Right lobe of liver (tissue), 6 donors: ENCODE data around the gene GLP2R. TPM values are rescaled to one million over a fixed set of nuclear protein-coding genes. Genes with fewer than 3 reads are reported as not detected.

ENCODE experiments used
- ATAC-seq, 4 donors: fragments of 200-7000 bp; cut with Tn5 transposase; one replicate each; pipeline ENCODE4 v1.9.1; 2020; ENCODE audit warnings: mild to moderate bottlenecking in 4 of 4, moderate library complexity in 4 of 4
- DNase-seq, 3 donors: peaks; one replicate each; pipeline ENCODE4 v3.0.0-alpha.2; 2020
- H3K27ac ChIP-seq, 3 donors: fragments of 200-600 bp; one replicate each; pipeline ENCODE4 v1.8.0; 2022
- H3K27me3 ChIP-seq, 2 donors: fragments of 200-600 bp; one replicate each; pipeline ENCODE4 v1.8.0; 2022
- H3K36me3 ChIP-seq, 4 donors: fragments of 200-600 bp; sonication (generic) in 1 of 4; one replicate each; pipeline versions ENCODE4 v1.5.1 to v1.8.0; 2017 to 2022; ENCODE audit warnings: control low read depth in 1 of 4
- H3K4me1 ChIP-seq, 4 donors: fragments of 200-600 bp; sonication (generic) in 1 of 4; one replicate each; pipeline versions ENCODE4 v1.5.1 to v1.8.0; 2017 to 2022; ENCODE audit warnings: control low read depth in 1 of 4
- H3K4me3 ChIP-seq, 3 donors: fragments of 200-600 bp; one replicate each; pipeline ENCODE4 v1.8.0; 2022
- H3K9me3 ChIP-seq, 4 donors: fragments of 200-600 bp; sonication (generic) in 1 of 4; one replicate each; pipeline versions ENCODE4 v1.5.1 to v1.8.0; 2017 to 2022; ENCODE audit warnings: control low read depth in 1 of 4
- POLR2A ChIP-seq: fragments of 450-650 bp; IDR thresholded peaks from one replicate; pipeline ENCODE4 v1.6.1; 2017; ENCODE audit warnings: antibody characterized with exemption, mild to moderate bottlenecking
- WGBS: methylation state at CpG from one replicate; pipeline ENCODE4 v1.1.6; 2018; ENCODE audit warnings: low coverage, low lambda C conversion rate; ENCODE audit not compliant: insufficient coverage; ENCODE audit errors: missing lambda C conversion rate; 5-methylcytosine and 5-hydroxymethylcytosine counted together
- intact Hi-C, 2 donors: fragments of 100-400 bp; cut with DNase I; formaldehyde crosslinking; loops; one replicate each; pipeline versions ENCODE4 v1.11.2 to v1.14.1; 2022
- total RNA-seq, 6 experiments: library from RNA; depleted of rRNA in 2 of 6; stranded (reverse); fragments of >200 nt in 2 of 6; fragmentation: NEBNext Ultra II Directional in 3 of 6; extraction: Animal tissue kit (Norgen Biotek cat#: 25700) in 3 of 6; gene quantifications; one replicate each; pipeline versions ENCODE4 v1.1.0 to v1.2.4, GENCODE V29; 2016 to 2023
- TF ChIP-seq, protein P1 (sequence below), 4 donors: fragments of 200-600 bp in 3 of 4; fragments of 450-650 bp in 1 of 4; IDR thresholded peaks; one replicate each; pipeline versions ENCODE4 v1.5.1 to v1.8.0; 2016 to 2022; ENCODE audit warnings: antibody characterized with exemption in 4 of 4, mild to moderate bottlenecking in 2 of 4
- donor health status: DM: no; HTN: yes; CAD: no.
- donor health status: DM: no; HTN: no; CAD: no.
- donor health status: DM: no; HTN: no; CAD: no.
- donor health status: DM: no; HTN: yes; CAD: no.
- donor health status: DM: no; HTN: yes; CAD: no.

The GLP2R gene
- total RNA-seq, 6 experiments from 2014 or later: 0.12 to 2.4 (median 0.63) TPM

DNA sequence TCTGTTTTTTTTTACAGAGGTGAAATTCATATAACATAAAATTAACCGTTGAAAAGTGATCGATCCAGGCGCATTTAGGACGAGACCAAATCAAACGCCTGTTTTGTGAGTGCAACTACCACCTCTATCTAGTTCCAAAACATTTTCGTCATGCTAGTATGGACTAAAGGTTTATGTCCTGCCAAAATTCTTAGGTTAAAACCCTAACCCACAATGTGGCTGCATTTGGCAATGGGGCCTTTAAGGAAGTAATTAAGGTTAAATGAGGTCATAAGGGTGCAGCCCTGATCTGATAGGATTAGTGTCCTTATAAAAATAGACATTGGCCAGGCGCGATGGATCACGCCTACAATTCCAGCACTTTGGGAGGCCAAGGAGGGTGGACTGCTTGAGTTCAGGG is 112.2 kb downstream of the GLP2R start:
- DNase-seq (peak in 1 of 3 donors; percentile 16), ATAC-seq (no peak)
- Histone ChIP-seq H3K36me3 (no peaks in the 10 kb centered on the region), H3K27me3 (no peaks in the 10 kb centered on the region), H3K4me3 (no peak overlapping the region), H3K27ac (no peak overlapping the region), H3K9me3 (no peaks in the 10 kb centered on the region), H3K4me1 (no peaks in the 10 kb centered on the region)
- 86% methylated on average over 9 of the region's 9 CpGs for WGBS
- no peak for TF ChIP-seq POLR2A
- TF ChIP-seq, protein P1, sequence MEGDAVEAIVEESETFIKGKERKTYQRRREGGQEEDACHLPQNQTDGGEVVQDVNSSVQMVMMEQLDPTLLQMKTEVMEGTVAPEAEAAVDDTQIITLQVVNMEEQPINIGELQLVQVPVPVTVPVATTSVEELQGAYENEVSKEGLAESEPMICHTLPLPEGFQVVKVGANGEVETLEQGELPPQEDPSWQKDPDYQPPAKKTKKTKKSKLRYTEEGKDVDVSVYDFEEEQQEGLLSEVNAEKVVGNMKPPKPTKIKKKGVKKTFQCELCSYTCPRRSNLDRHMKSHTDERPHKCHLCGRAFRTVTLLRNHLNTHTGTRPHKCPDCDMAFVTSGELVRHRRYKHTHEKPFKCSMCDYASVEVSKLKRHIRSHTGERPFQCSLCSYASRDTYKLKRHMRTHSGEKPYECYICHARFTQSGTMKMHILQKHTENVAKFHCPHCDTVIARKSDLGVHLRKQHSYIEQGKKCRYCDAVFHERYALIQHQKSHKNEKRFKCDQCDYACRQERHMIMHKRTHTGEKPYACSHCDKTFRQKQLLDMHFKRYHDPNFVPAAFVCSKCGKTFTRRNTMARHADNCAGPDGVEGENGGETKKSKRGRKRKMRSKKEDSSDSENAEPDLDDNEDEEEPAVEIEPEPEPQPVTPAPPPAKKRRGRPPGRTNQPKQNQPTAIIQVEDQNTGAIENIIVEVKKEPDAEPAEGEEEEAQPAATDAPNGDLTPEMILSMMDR (IDR thresholded peaks at IDR 0.05): no peak
- intact Hi-C loops: no loop called here

DNA sequence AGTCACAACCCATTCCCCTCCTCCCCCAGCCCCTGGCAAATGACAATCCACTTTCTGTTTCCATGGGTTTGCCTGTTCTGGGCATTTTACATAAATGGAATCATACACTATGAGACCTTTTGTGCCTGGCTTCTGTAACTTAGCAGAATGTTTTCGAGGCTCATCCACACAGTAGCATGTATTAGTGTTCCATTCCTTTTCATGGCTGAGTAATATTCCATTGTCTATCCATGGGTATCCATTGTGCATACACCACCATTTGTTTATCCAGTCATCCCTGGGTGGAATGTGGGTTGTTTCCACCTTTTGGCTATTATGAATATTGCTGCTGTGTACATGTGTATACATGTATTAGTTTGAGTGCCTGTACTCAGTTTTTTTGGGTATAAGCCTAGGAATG is 113.0 kb downstream of the GLP2R start:
- 25% methylated on average over 1 of the region's 1 CpG for WGBS

DNA sequence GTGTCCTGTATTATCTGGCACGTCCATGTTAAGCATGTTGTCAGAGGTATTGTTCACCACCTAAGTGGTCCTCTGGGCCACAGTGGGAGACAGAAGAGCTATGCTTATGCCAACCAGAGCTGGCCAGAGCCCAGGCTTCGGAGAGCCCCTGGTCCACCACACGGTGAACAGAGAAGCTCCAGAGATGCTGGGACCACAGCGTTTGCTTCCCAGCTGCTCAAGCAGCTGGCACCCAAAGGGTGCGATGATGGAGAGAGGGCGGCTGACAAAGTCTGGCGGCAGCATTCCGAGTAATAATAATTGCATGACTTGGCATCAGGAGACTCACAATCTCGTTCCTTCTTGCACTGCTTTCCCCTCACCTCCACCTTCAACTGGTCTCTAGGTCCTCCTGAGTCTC is 115.1 kb downstream of the GLP2R start:
- Histone ChIP-seq H3K36me3 (no peaks in the 10 kb centered on the region), H3K27ac (no peak overlapping the region), H3K27me3 (no peaks in the 10 kb centered on the region), H3K9me3 (no peaks in the 10 kb centered on the region), H3K4me3 (no peak overlapping the region), H3K4me1 (no peaks in the 10 kb centered on the region)
- peak in 1 of 3 donors; percentile 14 for DNase-seq
- intact Hi-C loops: no loop called here
- TF ChIP-seq, protein P1 (IDR thresholded peaks at IDR 0.05): no peak
- TF ChIP-seq POLR2A: no peak
- no peak for ATAC-seq
- no CpG with 5 or more reads among the region's 9 CpGs for WGBS

More for the DNA sequence above, 113.0 kb downstream of the GLP2R start:
- no peaks in the 10 kb centered on the region for H3K9me3 ChIP-seq
- no peaks in the 10 kb centered on the region for H3K27me3 ChIP-seq
- H3K36me3 ChIP-seq: no peaks in the 10 kb centered on the region
- ATAC-seq: no peak
- no peak overlapping the region for H3K27ac ChIP-seq
- no peak for DNase-seq
- TF ChIP-seq, protein P1 (IDR thresholded peaks at IDR 0.05): no peak
- TF ChIP-seq POLR2A: no peak
- no peak overlapping the region for H3K4me3 ChIP-seq
- intact Hi-C loops: no loop called here
- H3K4me1 ChIP-seq: no peaks in the 10 kb centered on the region

DNA sequence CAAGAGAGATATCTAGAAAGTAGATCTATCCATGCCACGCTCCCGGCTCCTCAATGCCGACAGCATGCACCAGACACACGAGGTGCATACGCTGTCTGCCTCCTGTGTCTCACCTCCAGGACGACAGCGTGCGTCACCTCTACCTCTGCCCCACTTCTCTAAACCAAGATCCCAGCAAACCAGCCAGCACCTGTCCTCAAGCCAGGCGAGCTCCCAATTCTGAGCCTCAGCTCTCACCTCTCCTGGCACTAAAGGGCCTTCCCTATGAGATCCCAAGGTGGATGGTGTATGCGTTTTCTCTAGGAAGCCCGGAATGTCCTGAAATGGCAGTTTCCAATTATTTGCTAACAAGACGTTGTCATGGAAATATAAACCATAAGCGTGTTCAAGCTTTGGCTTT is 115.6 kb downstream of the GLP2R start:
- Histone ChIP-seq H3K27ac (no peak overlapping the region), H3K4me3 (no peak overlapping the region), H3K36me3 (no peaks in the 10 kb centered on the region), H3K9me3 (no peaks in the 10 kb centered on the region), H3K27me3 (no peaks in the 10 kb centered on the region), H3K4me1 (no peaks in the 10 kb centered on the region)
- peak in 1 of 3 donors; percentile 5 for DNase-seq
- WGBS: 66% methylated on average over 9 of the region's 13 CpGs
- no peak for ATAC-seq
- TF ChIP-seq POLR2A: no peak
- TF ChIP-seq, protein P1 (IDR thresholded peaks at IDR 0.05): no peak
- intact Hi-C loops: no loop called here

Other genes with a start within 250 kb of the GLP2R start
- not detected for gene CFAP52, start 249.3 kb upstream of the GLP2R start, total RNA-seq
- gene USP43, start 180.4 kb upstream of the GLP2R start, total RNA-seq: 10 to 100 TPM in 2 of 6 experiments, 1 to 10 TPM in 4; 2.1 to 11.6 (median 6.8) TPM
- not detected for gene DHRS7C, start 34.3 kb upstream of the GLP2R start, total RNA-seq
- gene GSG1L2, start 3.8 kb upstream of the GLP2R start, total RNA-seq: not detected
- not detected for gene RCVRN, start 79.3 kb downstream of the GLP2R start, total RNA-seq